ENCODE results near the gene SLC9A8.

The SLC9A8 gene

GRCh38 chr20:49878977-49879376 is 66.3 kb downstream of the SLC9A8 start:
- no peak for DNase-seq (ENCODE audit: low read depth)

- DNase-seq (ENCODE audit: low read depth), result no peak
Observed at GRCh38 chr20:49880177-49880576, 67.5 kb downstream of the SLC9A8 start.

GRCh38 chr20:49880724-49881445 is 68.3 kb downstream of the SLC9A8 start:
- DNase-seq (ENCODE audit: low read depth), result no peak

- no peak for DNase-seq (ENCODE audit: low read depth)
Observed at GRCh38 chr20:49882171-49882970, 69.7 kb downstream of the SLC9A8 start.

GRCh38 chr20:49883246-49883802 is 70.7 kb downstream of the SLC9A8 start:
- DNase-seq (ENCODE audit: low read depth), result no peak

GRCh38 chr20:49885558-49886332 is 73.1 kb downstream of the SLC9A8 start:
- no peak for DNase-seq (ENCODE audit: low read depth)

GRCh38 chr20:49886571-49887213 is 74.1 kb downstream of the SLC9A8 start:
- no peak for DNase-seq (ENCODE audit: low read depth)

GRCh38 chr20:49887251-49888211 is 74.9 kb downstream of the SLC9A8 start:
- DNase-seq (ENCODE audit: low read depth), result no peak

GRCh38 chr20:49888212-49889000 is 75.8 kb downstream of the SLC9A8 start:
- peak; percentile 20 for DNase-seq (ENCODE audit: low read depth)

- no peak for DNase-seq (ENCODE audit: low read depth)
Observed at GRCh38 chr20:49889001-49889934, 76.6 kb downstream of the SLC9A8 start.

- DNase-seq (ENCODE audit: low read depth), result no peak
Observed at GRCh38 chr20:49889935-49890333, 77.3 kb downstream of the SLC9A8 start.

GRCh38 chr20:49890471-49891361 is 78.1 kb downstream of the SLC9A8 start:
- no peak for DNase-seq (ENCODE audit: low read depth)

- DNase-seq (ENCODE audit: low read depth), result no peak
Observed at GRCh38 chr20:49891476-49892110, 79.0 kb downstream of the SLC9A8 start.

- DNase-seq (ENCODE audit: low read depth), result no peak
Observed at GRCh38 chr20:49892260-49892659, 79.6 kb downstream of the SLC9A8 start.

- DNase-seq (ENCODE audit: low read depth), result no peak
Observed at GRCh38 chr20:49892817-49893216, 80.2 kb downstream of the SLC9A8 start.

GRCh38 chr20:49893242-49894072 is 80.8 kb downstream of the SLC9A8 start:
- DNase-seq (ENCODE audit: low read depth), result no peak

All from stimulated activated CD8-positive, alpha-beta memory T cell treated with anti-CD3 and anti-CD28 coated beads, Interleukin-12 subunit alpha, Interleukin-12 subunit beta, amount 100 ng/mL, for 4 hours (primary cell).